GM21447 (cell line): ENCODE measurements around the gene GP1BB.

Experiments
- ATAC-seq: cut with Tn5 transposase; IDR thresholded peaks from one replicate; pipeline ENCODE4 v1.9.1; 2021; ENCODE audit not compliant: unreplicated experiment

Gene GP1BB

DNA sequence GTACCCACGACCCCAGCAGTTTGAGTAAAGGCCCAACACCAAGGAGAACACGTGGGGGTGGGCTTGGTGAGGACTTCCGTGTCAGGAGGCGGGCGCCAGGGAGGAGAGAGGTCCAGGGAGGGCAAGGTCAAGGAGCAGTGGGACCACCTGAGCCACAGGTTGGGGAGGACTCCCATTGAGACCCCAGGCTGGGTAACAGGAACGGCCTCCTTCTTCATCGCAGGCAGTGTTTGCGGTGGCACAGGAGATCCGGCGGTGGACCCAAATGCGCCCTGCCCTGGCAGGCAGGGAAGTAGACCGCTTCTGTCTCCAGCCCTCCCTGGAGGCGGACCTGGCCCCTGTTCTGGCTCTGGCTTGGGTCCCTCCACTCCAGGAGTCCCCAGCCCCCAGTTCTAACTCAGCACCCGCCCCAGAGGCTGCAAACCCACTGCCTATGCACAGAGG, 31.4 kb downstream of the GP1BB start:
- no peak for ATAC-seq

GRCh38 chr22:19755145-19755710, 31.9 kb downstream of the GP1BB start:
- ATAC-seq, result no peak

DNA sequence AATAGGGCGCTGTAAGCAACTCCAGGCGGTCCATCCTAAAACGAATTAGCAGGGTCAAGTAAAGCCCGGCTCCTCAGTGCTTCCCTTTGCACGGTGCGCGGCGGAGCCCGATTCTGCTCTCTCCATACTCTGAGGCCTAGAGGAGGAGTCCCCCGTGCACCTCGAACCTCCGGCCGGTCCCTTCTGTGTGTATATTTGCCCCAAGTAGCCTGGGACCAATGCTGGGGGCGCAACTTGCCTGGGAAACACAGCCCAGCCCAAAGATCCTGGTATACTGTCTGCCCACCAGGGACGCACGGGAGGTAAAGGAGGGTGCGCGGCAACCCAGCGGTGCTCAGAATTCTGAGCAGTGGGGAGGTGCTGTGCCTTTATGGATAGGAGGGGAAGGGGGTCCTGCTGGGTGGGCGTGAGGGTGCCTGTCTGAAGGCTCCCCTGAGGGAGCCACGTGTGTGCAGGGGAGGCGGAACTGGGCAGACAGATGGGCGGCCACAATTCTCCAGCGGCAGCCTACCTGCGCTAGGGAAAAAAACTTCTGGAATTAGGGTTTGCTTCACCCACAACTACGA, 32.5 kb downstream of the GP1BB start:
- ATAC-seq, result no peak

- no peak for ATAC-seq
Measured at GRCh38 chr22:19756288-19757128, 33.2 kb downstream of the GP1BB start.

DNA sequence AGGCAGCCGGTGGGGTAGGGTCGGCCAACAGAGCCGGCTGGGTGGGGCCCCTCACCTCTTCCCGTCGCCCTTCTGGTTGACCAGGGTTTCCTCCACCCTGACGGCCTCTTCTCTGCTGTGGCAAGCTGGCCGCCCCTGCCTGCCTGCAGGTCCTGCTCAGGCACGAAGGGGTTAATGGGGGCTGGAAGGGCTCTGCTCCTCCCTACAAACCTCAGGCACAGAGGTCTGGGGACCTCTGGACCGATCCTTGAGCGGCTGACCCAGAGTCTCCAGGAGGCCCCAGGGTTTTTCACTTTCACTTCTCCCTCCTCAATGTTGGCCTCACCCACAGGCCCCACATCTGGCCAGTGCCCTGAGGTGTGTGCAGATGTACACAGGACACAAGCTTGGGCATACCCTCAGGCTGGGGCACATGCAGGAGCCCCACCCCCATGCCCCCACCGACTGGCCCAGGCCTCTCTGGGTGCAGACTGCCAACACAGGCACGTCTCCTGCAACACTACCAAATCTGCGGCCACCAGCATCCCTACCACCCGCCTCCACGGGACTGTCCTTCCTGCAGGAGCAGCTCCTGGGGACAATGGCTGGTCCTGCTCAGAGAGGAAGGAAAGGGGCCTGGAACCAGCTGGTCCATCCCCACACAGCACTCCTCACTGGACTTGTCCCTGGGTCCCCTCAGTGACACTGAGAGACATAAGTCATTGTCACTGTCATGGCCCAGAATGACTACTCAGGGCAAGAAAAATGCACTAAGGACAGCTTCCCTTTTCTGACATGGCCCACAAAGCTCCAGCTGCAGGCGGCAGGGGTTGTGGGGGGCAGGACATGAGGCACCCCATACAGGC, 34.0 kb downstream of the GP1BB start:
- no peak for ATAC-seq

DNA sequence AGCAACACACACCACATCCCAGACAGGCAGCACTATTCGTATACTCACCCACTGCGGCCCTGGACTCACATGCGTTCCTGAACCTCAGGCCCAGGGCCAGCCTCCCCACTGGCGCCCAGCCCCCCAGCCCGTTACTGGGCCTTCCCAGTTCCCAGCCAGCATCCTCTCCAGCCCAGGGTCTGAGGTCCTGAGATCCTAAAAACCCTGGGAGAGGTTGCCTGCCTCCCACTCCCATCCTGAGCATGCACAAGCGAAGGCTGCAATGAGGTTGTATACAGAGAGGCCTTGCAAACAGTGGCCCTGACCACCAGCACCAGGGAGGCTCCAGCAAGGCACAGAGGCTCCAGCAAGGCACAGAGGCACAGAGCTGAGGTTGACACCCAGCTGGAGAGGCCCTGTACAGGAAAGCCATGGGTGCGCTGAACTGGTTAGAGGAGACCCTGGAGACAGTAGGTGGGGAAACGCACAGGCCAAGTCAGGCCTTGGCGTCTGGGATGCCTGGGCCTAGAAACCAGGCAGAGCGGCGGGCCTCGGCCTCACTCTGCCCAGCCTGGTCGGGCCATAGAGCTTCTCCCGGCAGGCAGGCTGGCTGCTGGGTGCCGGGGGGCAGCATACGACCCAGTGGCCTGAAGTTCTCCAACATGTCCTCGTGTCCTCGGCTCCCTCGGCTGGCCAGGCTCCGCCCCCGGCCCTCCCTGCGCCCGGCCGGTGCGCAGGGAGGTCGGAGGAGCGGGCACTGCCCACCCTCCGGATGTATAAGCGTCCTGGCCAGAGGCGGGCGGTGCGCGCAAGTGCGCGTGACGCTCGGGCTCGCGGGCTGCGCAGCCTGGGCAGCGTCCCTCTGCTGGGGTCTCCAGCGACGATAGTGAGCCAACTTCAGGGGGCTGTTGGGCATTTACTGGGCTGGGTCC, 34.9 kb downstream of the GP1BB start:
- ATAC-seq, result no peak

DNA sequence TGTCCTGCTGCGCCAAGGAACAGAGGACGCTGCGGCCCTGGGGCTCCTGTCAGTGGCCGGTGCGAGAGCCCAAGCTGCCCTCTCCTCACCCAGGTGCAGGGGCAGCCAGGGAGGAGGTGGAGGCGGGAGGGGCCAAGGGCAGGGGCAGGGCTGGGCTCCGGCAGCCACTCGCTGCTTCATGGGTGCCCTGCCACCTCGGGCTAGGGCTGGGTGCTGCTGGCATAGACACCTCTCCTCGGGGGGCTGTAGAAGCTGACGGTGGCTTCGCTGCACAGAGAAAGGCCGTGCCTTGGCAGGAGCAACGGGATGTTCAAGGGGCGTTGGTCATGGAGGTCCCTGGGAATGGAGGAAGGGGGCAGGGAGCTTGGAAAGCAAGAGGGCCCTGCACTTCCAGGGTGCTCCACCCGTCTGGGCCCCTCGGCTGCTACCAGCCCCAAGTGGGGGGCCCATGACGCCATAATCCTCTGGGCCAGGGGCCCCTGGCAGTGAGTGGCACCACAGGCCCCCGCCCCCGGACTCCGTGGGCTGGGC, 35.6 kb downstream of the GP1BB start:
- ATAC-seq, result no peak

GRCh38 chr22:19759427-19760057, 36.2 kb downstream of the GP1BB start:
- ATAC-seq, result no peak

- no peak for ATAC-seq
Measured at GRCh38 chr22:19760058-19760950, 37.0 kb downstream of the GP1BB start, which contains the start of gene TBX1. TSS of gene TBX1 (plus strand) at chr22:19760778. CDS start at chr22:19760844, 66 bp downstream.

DNA sequence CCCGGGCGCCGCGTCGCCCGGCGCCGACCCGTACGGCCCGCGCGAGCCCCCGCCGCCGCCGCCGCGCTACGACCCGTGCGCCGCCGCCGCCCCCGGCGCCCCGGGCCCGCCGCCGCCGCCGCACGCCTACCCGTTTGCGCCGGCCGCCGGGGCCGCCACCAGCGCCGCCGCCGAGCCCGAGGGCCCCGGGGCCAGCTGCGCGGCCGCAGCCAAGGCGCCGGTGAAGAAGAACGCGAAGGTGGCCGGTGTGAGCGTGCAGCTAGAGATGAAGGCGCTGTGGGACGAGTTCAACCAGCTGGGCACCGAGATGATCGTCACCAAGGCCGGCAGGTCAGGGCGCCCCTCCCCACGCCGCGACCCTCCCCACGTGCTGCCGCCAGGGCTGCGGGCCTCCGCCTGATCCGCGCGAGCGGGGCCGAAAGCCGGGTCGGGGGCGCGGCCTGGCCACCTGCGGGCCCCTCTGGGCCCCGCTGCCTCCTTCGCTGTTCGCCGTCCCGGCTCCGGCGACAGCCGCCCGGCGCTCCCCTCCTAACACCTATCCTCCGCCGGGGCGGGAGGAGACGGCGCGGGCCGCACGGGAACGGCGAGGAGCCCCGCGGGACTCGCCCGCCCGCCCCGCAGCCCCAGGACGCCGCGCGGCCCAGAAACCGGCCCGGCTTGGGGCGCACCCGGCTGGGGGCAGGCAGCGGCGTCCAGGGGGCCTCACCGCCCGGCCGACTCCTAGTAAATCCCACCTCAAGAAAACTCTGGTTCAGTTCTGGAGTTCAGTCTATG, 37.8 kb downstream of the GP1BB start:
- no peak for ATAC-seq

GRCh38 chr22:19761725-19762567, 38.6 kb downstream of the GP1BB start:
- no peak for ATAC-seq

GRCh38 chr22:19762568-19763457, 39.5 kb downstream of the GP1BB start:
- ATAC-seq, result no peak

DNA sequence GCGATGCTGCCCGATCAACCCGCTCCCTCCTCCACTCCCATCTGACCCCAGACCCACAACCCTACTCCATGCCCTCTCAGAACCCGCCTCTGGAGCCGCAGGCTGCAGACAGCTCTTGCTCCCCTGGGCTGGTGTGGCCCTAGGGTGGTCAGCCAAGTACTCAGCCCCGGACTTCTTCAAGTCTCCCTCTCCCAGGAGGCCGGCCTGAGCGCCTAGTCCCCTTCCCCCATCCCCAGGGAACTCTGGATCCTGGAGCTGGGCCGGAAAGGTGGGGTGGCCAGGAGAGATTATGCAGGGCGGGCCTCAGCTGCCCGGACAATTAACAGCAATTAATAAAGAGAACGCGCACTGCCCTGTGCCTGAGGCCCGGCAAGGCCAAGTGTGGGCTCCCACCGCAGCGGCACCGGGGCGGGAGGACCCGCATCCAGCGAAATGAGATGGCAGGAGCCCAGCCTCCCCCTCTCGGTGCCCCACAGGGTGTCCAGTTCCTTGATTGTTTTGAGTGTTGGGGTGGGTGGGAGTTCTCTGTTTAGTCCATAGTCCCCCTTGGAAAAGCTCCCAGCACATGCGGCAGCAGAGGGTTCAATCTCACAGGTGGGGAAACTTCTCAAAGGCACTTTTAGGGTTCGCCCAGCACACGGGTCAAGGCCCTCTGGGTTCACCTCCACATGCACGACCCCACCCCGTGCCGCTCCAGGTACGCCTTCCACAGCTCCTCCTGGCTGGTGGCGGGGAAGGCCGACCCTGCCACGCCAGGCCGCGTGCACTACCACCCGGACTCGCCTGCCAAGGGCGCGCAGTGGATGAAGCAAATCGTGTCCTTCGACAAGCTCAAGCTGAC, 40.3 kb downstream of the GP1BB start:
- no peak for ATAC-seq

DNA sequence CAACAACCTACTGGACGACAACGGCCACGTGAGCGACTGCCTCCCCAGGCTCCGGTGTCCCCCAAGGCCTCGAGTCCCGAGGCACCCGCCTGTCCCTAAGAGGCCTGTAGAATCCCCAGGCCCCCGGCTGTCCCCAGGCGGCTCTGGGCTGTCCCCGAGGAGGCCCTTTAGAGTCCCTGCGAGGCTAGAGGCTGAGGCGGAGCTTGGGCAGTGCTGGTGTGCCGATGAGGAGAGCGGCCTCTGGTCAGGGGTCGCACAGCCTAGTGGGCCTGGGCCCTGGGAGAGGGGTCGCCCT, 40.9 kb downstream of the GP1BB start:
- no peak for ATAC-seq
